HL-60/S4 treated with phorbol 12-myristate 13-acetate at 8.2 ng/mL for 4 days and 3 days (cell line): ENCODE results near the gene CDC20B.
"Not testable (repeated sequence)": the region's sequence is repeated elsewhere in the genome, so short reads cannot be mapped to it uniquely, and the experiment has no call there.

Experiments used
- in situ Hi-C: fragments of 300-500 bp; cut with MboI; formaldehyde crosslinking; loops from 2 replicates; pipeline ENCODE4 v1.15.0; 2022; ENCODE audit warnings: low sequenced_read_pairs

CDC20B gene

DNA sequence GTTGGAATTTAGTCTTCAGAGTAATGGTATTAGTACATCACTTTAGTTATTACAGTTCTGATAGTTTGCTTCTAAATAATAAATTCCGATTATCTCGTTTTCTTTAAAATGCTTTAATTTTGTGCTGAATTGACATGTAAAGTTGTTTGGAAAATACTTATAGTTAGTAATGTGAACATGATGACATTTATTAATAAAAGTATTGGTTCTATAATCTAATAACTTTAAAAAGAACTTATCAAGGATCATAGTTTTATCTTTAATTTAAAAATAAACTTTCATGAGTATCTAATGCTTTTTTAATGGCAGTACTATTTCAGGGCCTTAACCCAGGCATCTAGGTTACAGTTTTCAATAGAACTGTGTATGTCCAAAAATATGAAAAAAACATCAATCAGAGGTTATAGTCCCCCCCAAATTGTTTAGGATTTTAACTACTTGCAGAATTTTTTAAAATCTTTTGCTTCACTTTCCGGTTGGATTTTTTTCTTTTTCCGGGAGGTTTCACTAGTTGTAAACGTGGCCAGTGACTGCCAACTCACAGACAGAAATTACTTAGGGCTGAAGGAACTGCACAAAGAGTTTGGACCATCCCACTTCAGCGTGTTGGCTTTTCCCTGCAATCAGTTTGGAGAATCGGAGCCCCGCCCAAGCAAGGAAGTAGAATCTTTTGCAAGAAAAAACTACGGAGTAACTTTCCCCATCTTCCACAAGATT is 12.3 kb downstream of the CDC20B start:
- in situ Hi-C loops, result no loop called here

DNA sequence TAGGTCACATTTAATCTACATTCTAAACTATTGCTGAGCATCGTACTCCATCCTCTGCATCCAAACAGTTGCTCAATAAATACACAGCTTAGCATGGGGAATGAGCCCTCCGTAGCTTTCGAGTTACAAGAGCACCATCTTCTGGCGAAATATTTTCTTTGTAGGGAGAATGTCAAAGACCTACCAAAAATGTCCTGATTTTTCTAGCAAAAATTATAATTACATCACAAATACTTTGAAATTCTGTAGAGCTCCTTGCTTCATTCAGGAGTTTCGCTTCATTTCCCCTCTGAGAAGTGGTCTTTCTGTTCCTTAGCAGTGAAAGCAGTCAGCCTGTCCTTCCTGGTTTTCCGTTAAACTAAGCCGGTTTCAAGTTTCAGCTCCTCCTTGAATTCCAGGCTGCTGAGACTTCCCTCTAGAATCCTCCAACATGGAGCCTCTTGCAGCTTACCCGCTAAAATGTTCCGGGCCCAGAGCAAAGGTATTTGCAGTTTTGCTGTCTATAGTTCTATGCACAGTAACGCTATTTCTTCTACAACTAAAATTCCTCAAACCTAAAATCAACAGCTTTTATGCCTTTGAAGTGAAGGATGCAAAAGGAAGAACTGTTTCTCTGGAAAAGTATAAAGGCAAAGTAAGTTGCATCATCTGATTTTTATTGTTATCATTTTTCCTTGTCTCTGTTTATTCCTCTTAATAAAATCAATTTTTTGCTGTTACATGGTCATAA is 13.0 kb downstream of the CDC20B start, which contains the start of gene GPX8:
TSS of gene GPX8 (plus strand) at position 409 of the 730 bp plus-strand sequence. CDS start at position 431, 22 bp downstream.
- in situ Hi-C loops, result no loop called here

DNA sequence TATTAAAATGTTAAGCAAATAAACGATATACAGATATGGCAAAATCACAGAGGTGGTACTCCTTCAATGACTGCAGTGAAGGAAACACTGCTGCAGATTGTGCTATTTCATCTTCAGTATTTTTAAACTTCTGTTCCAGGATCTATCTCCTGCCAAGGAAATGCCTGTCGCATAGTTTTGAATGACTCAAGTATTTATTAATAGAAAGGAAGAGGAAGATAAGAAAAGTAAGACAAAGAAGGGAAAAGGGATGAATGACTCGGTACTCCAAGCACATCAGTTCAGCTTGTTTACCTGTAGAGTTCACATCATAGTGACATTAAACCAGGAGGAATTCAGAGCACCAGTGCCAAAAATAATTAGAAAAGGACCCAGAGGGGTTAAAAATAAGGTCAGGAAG is 18.1 kb downstream of the CDC20B start:
- in situ Hi-C loops, result no loop called here

DNA sequence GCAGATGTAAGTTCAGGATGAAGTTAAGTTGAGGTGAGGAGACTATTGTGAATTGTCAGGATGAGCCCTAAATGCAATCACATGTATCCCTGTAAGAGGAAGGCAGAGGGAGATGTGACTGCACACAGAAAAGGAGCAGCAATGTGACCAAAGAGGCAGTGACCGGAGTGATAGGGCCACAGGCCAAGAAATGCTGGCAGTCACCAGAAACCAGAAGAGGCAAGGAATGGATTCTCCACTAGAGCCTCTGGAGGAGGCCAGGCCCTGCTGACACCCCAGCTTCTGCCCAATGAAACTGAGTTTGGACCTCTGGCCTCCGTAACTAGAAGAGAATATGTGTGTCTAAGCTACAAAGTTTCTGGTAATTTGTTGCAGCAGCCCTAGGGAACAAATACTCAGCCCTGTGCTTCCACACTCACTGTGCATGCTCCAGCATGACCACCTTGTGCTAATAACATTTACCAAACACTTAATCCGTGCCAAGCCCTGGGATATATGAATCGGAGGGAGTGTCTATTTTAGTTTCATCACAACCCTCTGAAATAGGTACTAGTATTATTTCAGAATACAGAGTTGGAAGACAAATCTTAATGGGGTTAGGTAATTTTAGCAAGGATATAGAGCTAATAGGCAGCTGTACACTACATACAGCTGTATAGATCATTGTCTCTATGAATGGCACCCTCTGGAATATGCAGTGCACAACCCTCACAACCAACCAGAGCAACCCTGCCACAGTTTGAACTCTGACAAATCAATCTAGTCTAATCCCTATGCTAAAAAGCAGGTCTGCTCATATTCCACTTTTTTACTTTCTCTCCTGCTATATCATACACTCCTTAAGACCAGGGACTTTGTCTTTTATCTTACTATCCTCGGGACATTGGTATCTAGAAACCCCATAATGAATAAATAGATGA is 20.8 kb downstream of the CDC20B start:
- in situ Hi-C loops, result no loop called here

DNA sequence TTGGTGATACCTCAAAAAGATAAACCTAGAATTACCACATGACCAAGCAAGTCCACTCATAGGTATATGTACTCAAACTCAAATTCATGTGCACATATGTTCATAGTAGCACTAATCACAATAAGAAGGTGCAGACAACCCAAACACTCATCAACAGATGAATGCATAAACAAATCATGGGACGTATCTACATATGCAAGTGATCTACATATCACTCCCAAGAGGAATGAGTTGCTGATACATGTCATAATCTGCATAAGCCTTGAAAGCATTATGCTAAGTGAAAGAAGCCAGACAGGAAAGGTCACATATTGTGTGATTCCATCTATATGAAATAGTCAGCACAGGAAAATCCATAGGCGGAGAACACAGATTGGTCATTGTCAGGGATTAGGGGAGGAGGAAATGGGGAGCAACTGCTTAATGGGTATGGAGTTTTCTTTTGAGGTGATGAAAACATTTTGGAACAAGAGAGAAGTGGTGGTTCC is 23.6 kb downstream of the CDC20B start:
- in situ Hi-C loops, result no loop called here

DNA sequence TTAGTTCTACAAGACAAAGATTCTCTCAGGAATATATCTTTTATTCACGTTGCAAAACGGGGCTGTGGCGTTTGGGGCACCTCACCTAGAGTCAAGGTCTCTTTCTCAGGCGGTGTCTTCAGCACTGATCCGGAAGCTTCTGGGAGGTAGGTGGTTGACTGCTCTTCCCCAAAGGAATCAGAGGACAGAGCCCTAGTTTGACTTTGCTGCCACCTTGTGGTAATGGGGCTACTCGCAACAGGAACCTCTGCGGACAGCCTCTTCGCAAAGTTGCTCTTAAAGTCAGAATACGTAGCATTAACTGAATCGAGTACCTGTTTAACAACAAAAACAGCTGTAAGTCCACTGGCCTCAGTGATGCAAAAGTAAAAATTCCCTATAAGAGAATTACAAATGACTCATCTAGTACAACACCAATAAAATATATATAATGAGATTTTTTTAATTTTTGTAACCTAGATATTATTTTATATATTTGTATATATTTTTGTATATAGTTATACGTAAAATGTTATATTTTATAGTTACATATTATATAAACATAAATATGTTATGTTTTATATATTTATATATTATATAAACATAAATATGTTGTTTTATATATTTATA is 26.3 kb downstream of the CDC20B start:
- in situ Hi-C loops, result no loop called here

DNA sequence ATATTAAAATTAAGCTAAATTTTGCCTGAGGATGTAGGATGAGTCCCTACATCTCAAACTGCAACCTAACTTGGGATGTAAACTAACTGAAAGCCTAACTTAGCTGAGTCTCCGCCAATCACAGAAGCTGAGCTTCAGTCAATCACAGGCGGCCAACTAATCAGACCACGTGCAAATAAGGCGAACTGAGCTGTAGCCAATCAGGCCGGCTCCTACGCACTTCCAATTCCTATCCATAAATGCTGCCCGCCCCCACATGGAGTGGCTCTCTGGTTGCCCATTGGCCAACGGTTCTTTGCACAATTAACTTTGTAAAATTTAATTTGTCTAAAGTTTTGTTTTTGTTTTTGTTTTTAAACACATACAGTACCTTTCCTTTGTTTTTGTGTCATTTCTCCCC is 26.9 kb downstream of the CDC20B start:
- in situ Hi-C loops, result no loop called here

DNA sequence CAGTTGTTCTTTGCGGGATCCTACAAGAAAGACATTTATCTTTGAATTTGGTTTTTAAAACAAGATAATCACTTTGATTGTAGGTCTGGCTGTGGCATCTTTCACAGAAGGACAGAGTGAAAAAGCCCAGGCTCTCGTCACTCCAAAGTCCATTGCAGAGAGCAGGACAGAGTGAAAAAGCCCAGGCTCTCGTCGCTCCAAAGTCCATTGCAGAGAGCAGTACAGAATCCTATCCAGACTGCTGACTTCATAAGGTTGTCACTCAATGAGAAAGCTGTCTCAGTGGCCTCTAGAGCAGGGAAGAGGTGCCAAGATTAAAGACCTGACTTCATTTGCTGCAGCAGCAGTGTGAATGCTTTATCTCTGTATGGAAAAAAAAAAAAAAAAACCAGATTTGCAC is 29.4 kb downstream of the CDC20B start:
- in situ Hi-C loops, result no loop called here

DNA sequence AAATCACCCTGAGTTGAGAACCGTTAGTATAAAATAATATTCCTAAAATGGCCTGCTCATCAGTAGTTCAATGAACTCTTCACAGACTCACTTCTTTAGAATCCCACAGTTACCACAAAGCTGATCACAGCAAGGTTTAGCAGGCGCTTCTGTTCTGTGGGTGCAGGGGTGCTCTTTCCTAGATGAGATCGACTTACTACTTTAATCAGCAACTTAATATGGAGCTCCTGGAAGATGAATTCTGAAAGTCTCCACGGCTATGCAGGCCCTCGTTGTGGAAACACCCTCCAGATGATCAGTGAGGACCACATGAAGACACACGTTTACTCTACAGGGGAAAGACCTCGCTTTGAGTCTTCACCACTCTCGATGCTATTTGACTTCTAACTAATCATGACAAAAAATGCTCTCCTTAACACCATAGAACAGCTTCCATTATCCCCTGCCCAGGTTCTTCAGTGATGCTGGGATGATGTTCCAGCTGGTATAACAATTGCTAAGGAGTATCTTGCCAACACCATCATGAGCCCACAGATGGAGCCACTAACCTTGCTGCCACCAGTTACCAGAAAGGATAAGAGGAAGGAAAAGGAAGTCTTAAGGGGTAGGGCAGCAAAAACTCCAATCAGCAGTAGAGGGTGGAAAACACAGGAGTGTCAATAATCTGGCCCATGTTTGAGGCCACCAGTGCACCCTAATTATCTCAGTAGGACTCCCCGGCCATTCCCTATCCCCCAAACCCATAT is 30.9 kb downstream of the CDC20B start:
- in situ Hi-C loops, result no loop called here

DNA sequence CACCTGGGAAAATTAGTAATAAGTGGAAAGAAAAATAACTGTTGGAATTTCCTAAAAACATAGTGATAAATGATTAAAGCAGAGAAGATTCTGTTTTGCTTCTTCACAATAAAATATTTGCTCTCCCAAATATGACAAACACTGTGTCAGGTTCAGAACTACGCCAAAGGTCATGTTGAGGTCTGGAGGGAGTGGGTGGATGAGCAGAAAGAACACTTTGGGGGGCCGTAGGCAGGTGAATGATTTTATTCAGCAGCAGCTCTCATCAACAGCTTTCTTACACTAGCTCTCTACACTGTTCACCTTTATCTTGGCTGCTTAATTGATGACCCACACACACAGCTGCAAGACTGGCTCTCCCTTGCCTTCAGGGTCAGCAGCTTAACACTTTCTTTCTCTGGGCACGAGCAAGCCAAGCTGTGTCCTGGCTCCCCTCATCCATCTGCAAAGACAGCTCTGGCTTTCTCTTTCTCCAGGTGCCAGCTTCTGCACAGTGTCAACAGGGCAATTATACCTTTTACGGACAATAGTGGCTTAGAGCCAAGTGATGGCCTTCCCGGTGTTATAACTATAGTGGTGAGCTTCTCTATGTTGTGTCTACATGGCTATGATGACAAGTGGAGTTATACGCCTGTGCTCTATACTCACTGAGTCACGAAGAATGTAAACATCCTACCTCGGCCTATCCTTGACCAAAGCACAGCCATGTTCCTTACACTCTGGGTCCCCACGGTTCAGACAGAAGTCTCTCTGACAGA is 31.9 kb downstream of the CDC20B start:
- in situ Hi-C loops, result no loop called here

DNA sequence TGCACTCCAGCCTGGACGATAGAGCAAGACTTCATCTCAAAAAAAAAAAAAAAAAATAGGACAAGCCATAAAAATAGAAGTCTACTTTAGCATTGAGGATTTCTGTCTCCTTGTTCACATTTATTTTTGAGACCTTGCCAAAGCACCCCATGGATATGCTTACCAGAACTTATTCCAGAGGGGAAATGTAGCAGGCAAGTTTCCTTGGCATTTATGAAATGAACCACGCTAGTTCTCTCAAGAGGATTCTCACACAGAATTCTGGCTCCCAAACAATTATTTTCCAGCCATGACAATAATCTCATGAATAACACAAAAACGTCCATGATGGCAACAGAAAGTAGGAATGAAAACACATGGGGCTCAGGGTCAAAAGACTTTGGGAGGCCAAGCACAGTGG is 36.5 kb downstream of the CDC20B start:
- in situ Hi-C loops, result no loop called here

DNA sequence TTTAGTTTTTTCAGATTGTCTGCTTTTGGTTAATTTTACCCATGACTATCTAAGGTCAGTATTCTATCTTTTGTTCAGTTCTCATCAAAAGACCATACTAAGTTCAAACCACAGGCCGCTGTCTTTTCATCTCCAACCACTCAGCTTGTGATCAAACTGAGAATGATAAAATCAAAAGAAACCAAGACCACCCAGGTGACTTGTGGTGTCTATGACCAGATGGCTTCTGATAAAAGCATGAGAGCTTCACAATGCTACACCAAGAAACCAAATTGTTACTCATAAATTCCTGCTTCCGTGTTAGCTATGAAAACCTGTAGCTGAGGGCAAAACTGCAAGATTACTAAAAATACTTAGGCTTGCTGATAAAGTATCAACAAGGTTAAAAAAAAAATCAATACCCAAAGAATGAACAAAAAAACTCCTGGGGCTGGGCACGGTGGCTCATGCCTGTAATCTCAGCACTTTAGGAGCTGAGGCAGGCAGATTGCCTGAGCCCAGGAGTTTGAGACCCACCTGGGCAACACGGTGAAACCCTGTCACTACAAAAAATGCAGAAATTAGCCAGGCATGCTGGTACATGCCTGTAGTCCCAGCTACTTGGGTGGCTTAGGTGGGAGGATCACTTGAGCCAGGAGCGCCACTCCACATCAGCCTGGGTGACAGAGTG is 38.8 kb downstream of the CDC20B start:
- in situ Hi-C loops, result no loop called here

DNA sequence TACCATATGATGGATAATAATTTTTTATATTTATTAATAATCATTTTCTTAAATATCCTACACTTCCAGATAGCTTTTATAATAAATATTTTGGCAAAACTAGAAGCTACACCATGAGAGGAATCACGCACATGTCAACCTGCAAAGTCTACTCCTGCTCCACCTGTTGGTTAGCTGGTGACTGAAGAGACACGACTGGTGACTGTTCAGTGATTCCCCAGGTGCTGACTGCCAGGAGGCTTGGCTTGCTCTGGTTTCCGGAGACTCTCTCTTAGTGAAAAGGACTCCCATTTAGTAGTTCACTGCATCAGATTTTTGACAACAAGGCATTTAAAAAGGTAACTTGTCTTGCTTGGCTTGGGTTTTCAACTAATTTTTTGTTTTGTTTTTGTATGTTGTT is 49.6 kb downstream of the CDC20B start:
- in situ Hi-C loops, result no loop called here

DNA sequence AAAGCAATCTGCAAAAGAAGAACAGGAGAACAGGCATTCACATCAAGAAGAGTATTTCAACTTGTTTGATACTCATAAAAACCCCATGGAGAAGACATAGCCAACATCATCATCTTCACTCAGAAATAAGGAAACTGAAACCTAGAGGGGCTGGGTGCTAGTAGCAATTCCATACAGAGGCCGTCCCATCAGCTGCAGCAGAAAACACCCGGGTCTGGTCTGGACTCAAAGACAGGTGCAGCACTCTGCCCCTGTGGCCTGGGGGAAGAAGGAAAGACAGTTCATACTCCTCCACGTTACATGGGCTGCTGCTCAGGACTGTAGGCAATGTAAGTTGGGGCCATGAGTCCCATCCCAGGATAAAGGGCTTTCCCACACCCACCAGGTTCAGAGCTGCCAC is 58.9 kb downstream of the CDC20B start:
- in situ Hi-C loops, result no loop called here

DNA sequence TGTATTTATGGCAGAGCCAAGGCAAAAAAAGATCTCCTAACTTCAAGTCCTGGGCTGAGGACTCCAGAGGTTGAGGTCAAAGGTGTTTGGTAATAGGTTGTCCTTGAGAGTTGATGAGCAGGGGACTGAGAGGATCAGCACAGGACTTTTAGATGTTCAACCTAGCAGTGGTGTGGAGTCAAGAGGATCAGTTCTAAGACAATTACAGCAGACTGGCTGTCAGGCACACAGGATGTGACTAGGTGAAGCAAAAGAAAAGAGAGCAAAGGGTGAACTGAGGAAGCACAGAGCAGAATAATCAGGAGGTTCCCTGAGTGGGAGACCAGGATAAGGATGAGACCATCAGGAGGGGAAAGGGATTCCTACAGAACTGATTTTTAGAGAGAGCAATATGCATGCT is 59.6 kb downstream of the CDC20B start:
- in situ Hi-C loops, result no loop called here

DNA sequence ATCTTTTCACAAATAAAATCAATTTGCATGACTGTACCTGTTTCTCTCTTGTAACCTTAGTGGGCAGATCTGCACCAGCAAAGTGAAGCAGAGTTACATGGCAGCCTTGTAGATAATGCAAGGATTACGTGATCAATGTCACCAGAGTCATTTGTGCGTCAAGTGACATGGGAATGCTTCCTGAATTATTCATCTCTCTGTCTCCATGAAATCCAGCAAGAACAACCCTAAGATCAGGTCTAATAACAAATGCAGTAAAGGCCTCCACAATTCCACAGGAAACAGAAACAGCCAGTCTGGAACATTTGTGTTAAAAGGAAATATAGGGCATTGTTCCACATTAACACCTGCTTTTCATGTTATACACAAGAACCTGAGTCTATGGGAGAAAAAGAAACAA is 62.8 kb downstream of the CDC20B start:
- in situ Hi-C loops, result no loop called here

DNA sequence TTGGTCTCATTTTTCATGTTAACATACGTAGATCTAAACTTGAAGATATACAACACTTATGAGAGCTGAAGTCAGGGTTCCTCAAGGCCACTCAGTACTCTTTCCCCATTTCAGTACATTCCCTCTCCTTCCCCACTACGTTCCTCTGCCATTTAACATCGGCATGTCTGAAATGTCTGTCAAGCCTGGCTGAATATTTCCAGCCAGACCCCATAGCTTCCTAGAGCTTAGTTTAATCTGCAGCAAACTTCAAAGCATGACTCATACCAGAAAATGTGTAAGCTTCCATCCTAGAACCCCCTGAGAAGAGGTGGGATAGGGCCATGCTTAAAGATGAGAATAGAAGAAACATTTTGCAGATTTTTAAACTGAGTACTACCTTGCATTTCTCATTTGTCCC is 64.3 kb downstream of the CDC20B start:
- in situ Hi-C loops, result no loop called here

DNA sequence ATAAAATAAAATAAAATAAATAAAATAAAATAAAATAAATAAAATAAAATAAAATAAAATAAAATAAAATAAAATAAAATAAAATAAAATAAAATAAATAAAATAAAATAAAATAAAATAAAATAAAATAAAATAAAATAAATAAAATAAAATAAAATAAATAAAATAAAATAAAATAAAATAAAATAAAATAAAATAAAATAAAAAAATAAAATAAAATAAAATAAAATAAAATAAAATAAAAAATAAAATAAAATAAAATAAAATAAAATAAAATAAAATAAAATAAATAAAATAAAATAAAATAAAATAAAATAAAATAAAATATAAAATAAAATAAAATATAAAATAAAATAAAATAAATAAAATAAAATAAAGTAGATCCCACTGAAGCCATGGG is 67.0 kb downstream of the CDC20B start:
- in situ Hi-C loops, result not testable (repeated sequence)
